Muscle of back (tissue), 11 donors: Measurements from ENCODE around the gene SLC5A6. TPM values are rescaled to one million over a fixed set of nuclear protein-coding genes. Genes with fewer than 3 reads are reported as not detected.
"Not testable (repeated sequence)": the region's sequence is repeated elsewhere in the genome, so short reads cannot be mapped to it uniquely, and the experiment has no call there.

ENCODE experiments used
- DNase-seq, 3 donors: peaks; one replicate each; pipeline versions ENCODE4 v3.0.0 to v3.0.0-alpha.2; 2013
- polyA plus RNA-seq, 10 donors: library from polyadenylated mRNA; unstranded; fragments of 120-200 nt; gene quantifications; one replicate each; pipeline ENCODE4 v1.2.1, GENCODE V29; 2013; ENCODE audit not compliant: insufficient read length in 10 of 10

The SLC5A6 gene
- polyA plus RNA-seq, 10 donors: 13.4 to 25.8 (median 18.6) TPM

- no peak for DNase-seq
These were observed 5.7 kb downstream of the SLC5A6 start for GRCh38 chr2:27206346-27206745.

GRCh38 chr2:27205206-27205605, 6.9 kb downstream of the SLC5A6 start:
- DNase-seq: no peak

GRCh38 chr2:27204566-27204965, 7.5 kb downstream of the SLC5A6 start:
- DNase-seq: no peak

GRCh38 chr2:27203741-27204140, 8.3 kb downstream of the SLC5A6 start:
- no peak for DNase-seq

- DNase-seq: no peak
These were observed 9.2 kb downstream of the SLC5A6 start for GRCh38 chr2:27202854-27203253.

GRCh38 chr2:27201675-27202074, 10.4 kb downstream of the SLC5A6 start:
- no peak for DNase-seq

GRCh38 chr2:27199241-27199640, 12.8 kb downstream of the SLC5A6 start:
- DNase-seq: no peak

GRCh38 chr2:27198627-27199026, 13.4 kb downstream of the SLC5A6 start:
- DNase-seq: no peak

GRCh38 chr2:27198068-27198467, 14.0 kb downstream of the SLC5A6 start:
- DNase-seq: not testable (repeated sequence)

GRCh38 chr2:27195799-27196198, 16.3 kb downstream of the SLC5A6 start:
- not testable (repeated sequence) for DNase-seq

- no peak for DNase-seq
These were observed 17.3 kb downstream of the SLC5A6 start for GRCh38 chr2:27194538-27195354.

GRCh38 chr2:27191070-27191829, 20.8 kb downstream of the SLC5A6 start:
- DNase-seq: peak; percentile 49 to 71 (median 64)

- no peak for DNase-seq
These were observed 22.1 kb downstream of the SLC5A6 start for GRCh38 chr2:27189989-27190388.

- DNase-seq: no peak
These were observed 25.3 kb downstream of the SLC5A6 start for GRCh38 chr2:27186613-27187345.

GRCh38 chr2:27185331-27186026, 26.6 kb downstream of the SLC5A6 start:
- DNase-seq: peak in 1 of 3 donors; percentile 62

- no peak for DNase-seq
These were observed 28.0 kb downstream of the SLC5A6 start for GRCh38 chr2:27184115-27184514.

GRCh38 chr2:27182346-27182745, 29.7 kb downstream of the SLC5A6 start:
- peak in 1 of 3 donors; percentile 68 for DNase-seq

GRCh38 chr2:27179344-27180000, 32.6 kb downstream of the SLC5A6 start:
- DNase-seq: no peak

GRCh38 chr2:27178469-27178868, 33.6 kb downstream of the SLC5A6 start:
- DNase-seq: no peak

GRCh38 chr2:27177441-27178351, 34.4 kb downstream of the SLC5A6 start:
- no peak for DNase-seq
